ENCODE data around the gene TAF3. TPM values are rescaled to one million over a fixed set of nuclear protein-coding genes. Genes with fewer than 3 reads are reported as not detected.

Gene TAF3
- total and polyA plus RNA-seq, 2 donors (not counting 1 experiment from before 2014, with no cell fraction given): 7.0 to 20.1 TPM

- Histone ChIP-seq H3K9ac (ENCODE audit: low read length) (no peak overlapping the region), H3K4me3 (ENCODE audit: control extremely low read depth in 1 of 5, extremely low read depth in 1 of 5, insufficient read depth in 1 of 5, low read depth in 2 of 5, low read length in 4 of 5) (no peak overlapping the region), H3K4me2 (replicated peaks; ENCODE audit: low read depth, low read length, poor library complexity, severe bottlenecking) (no peak overlapping the region), H3K36me3 (replicated peaks in 1 of 2; ENCODE audit: control extremely low read depth in 1 of 2, control insufficient read depth in 1 of 2, extremely low read depth in 1 of 2, insufficient read depth in 2 of 2, low read length in 1 of 2) (peaks cover 5 to 29% of the 10 kb centered on the region in 2 experiments), H3K27me3 (replicated peaks in 1 of 4; ENCODE audit: control extremely low read depth in 1 of 4, control insufficient read depth in 3 of 4, insufficient read depth in 4 of 4, low read length in 3 of 4) (no peaks in the 10 kb centered on the region), H3K9me3 (ENCODE audit: control extremely low read depth in 1 of 3, control insufficient read depth in 2 of 3, insufficient read depth in 1 of 3, low read length in 2 of 3) (no peaks in the 10 kb centered on the region), H3K27ac (ENCODE audit: low read length in 2 of 2) (no peak overlapping the region), H4K20me1 (ENCODE audit: control insufficient read depth, insufficient read depth, low read length, poor library complexity, severe bottlenecking) (no peaks in the 10 kb centered on the region), H3K4me1 (ENCODE audit: control insufficient read depth in 2 of 2, insufficient read depth in 2 of 2, low read length in 2 of 2) (no peaks in the 10 kb centered on the region), H3K79me2 (ENCODE audit: control insufficient read depth, insufficient read depth, low read length) (no peaks in the 10 kb centered on the region), H2AFZ (ENCODE audit: insufficient read depth, low read depth, low read length, poor library complexity, severe bottlenecking) (no peak overlapping the region)
- ChIA-PET CTCF (no interaction called here), POLR2A (no interaction called here)
- no peak overlapping the region for H3K4me3 Mint-ChIP-seq
- no peak for TF ChIP-seq EZH2 (IDR thresholded peaks at IDR 0.05; ENCODE audit: borderline replicate concordance, insufficient read depth, low read depth, low read length, poor library complexity, severe bottlenecking)
- TF ChIP-seq CTCF (IDR thresholded peaks at IDR 0.05): no peak
- no peak overlapping the region for H3K27ac Mint-ChIP-seq
- ATAC-seq (ENCODE audit: low read depth) (no peak), DNase-seq (no peak)
- no peaks in the 10 kb centered on the region for H3K27me3 Mint-ChIP-seq
- intact Hi-C loops (cut with micrococcal nuclease): no loop called here
- no peaks in the 10 kb centered on the region for H3K4me1 Mint-ChIP-seq
- H3K9me3 Mint-ChIP-seq (ENCODE audit: insufficient read depth): no peaks in the 10 kb centered on the region
- 96% methylated on average over 9 of the region's 10 CpGs for WGBS (ENCODE audit: insufficient coverage)
Observed at GRCh38 chr10:8013619-8014018, 195.3 kb downstream of the TAF3 start.

GRCh38 chr10:8014649-8015048 is 196.3 kb downstream of the TAF3 start:
- Histone ChIP-seq H2AFZ (ENCODE audit: insufficient read depth, low read depth, low read length, poor library complexity, severe bottlenecking) (no peak overlapping the region), H3K9me3 (ENCODE audit: control extremely low read depth in 1 of 3, control insufficient read depth in 2 of 3, insufficient read depth in 1 of 3, low read length in 2 of 3) (no peaks in the 10 kb centered on the region), H3K79me2 (ENCODE audit: control insufficient read depth, insufficient read depth, low read length) (no peaks in the 10 kb centered on the region), H4K20me1 (ENCODE audit: control insufficient read depth, insufficient read depth, low read length, poor library complexity, severe bottlenecking) (no peaks in the 10 kb centered on the region), H3K36me3 (replicated peaks in 1 of 2; ENCODE audit: control extremely low read depth in 1 of 2, control insufficient read depth in 1 of 2, extremely low read depth in 1 of 2, insufficient read depth in 2 of 2, low read length in 1 of 2) (peaks cover 5 to 24% of the 10 kb centered on the region in 2 experiments), H3K27me3 (replicated peaks in 1 of 4; ENCODE audit: control extremely low read depth in 1 of 4, control insufficient read depth in 3 of 4, insufficient read depth in 4 of 4, low read length in 3 of 4) (no peaks in the 10 kb centered on the region), H3K4me2 (replicated peaks; ENCODE audit: low read depth, low read length, poor library complexity, severe bottlenecking) (no peak overlapping the region), H3K9ac (ENCODE audit: low read length) (no peak overlapping the region), H3K4me1 (ENCODE audit: control insufficient read depth in 2 of 2, insufficient read depth in 2 of 2, low read length in 2 of 2) (no peaks in the 10 kb centered on the region), H3K4me3 (ENCODE audit: control extremely low read depth in 1 of 5, extremely low read depth in 1 of 5, insufficient read depth in 1 of 5, low read depth in 2 of 5, low read length in 4 of 5) (no peak overlapping the region), H3K27ac (ENCODE audit: low read length in 2 of 2) (no peak overlapping the region)
- CTCF ChIA-PET: no interaction called here
- no peak for DNase-seq
- no peak for TF ChIP-seq CTCF (IDR thresholded peaks at IDR 0.05)
- TF ChIP-seq EZH2 (IDR thresholded peaks at IDR 0.05; ENCODE audit: borderline replicate concordance, insufficient read depth, low read depth, low read length, poor library complexity, severe bottlenecking): no peak
- ATAC-seq (ENCODE audit: low read depth): no peak
- Mint-ChIP-seq H3K9me3 (ENCODE audit: insufficient read depth) (no peaks in the 10 kb centered on the region), H3K4me3 (no peak overlapping the region), H3K27me3 (no peaks in the 10 kb centered on the region), H3K27ac (no peak overlapping the region), H3K4me1 (no peaks in the 10 kb centered on the region)
- intact Hi-C loops (cut with micrococcal nuclease): no loop called here
- POLR2A ChIA-PET: no interaction called here
- 98% methylated on average over 15 of the region's 16 CpGs for WGBS (ENCODE audit: insufficient coverage)
